PFSK-1 (cell line): Measurements from ENCODE around the gene BPIFB4.

ENCODE experiments used
- POLR2AphosphoS5 ChIP-seq: IDR thresholded peaks from 2 replicates; pipeline ENCODE4 v1.6.1; 2012; ENCODE audit warnings: low read depth, mild to moderate bottlenecking, control low read depth, low read length, moderate library complexity
- REST ChIP-seq, 2 experiments: IDR thresholded peaks; 2 replicates each; pipeline versions ENCODE4 v1.6.1 to v1.8.0; 2011 to 2012; ENCODE audit warnings: low read depth in 2 of 2, low read length in 2 of 2, control low read depth in 1 of 2, inconsistent platforms in 1 of 2, mild to moderate bottlenecking in 1 of 2, moderate library complexity in 1 of 2; ENCODE audit not compliant: insufficient read depth in 1 of 2
- TAF1 ChIP-seq: IDR thresholded peaks from 2 replicates; pipeline ENCODE4 v1.6.1; 2012; ENCODE audit warnings: low read length, control low read depth, borderline replicate concordance; ENCODE audit not compliant: insufficient read depth

DNA sequence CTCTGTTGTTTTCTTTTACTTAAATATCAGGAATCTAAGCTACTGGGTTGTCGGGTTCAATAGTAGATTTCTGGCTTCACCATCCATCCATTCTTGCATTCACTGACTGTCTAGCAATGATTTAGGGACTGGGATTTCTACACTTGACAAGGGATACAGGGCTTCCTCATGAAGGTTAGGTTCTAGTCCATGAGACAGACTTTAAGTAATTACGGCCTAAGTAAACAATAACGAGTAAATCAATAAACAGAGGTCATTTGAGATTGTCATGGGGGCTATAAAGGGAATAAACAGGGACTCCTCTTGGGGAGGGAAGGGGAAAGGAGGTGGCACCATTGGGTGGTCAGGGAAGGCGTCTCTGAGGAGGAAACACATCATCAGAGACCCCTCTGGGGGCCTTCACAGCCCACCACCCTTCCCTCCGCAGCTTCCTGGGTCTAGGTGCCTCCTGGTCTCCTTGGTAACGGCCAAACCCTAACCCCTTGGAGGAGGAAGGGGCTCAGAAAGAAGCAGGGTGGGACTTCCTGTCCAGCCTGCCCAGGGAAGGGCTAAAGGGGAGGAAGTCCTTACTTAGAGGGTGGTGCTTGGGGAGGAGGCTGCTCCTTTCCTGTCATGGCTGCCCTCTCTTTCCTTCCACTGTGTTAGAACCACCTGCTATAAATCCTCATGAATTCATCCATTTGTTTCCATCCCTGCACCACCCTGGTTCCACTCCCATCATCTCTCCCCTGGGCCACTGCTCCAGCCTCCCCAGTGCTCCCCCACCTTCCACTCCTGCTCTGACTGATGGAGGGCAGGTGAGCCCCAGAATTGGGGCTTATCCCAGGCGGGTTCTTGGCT, 33.3 kb downstream of the BPIFB4 start:
- TF ChIP-seq TAF1, result no peak
- no peak for TF ChIP-seq POLR2AphosphoS5
- no peak for TF ChIP-seq REST (IDR thresholded peaks at IDR 0.05; ENCODE audit: insufficient read depth in 1 of 2, low read depth in 2 of 2, low read length in 2 of 2)
